Central memory CD8-positive, alpha-beta T cell (primary cell): ENCODE measurements around the gene ZNF836.

Source experiments
- ATAC-seq: fragments of 150-1000 bp; cut with Tn5 transposase; replicated peaks from 2 replicates; pipeline ENCODE4 v1.10.0; 2022; ENCODE audit warnings: mild to moderate bottlenecking, moderate FRiP score, moderate number of reproducible peaks; ENCODE audit not compliant: poor library complexity, severe bottlenecking; ENCODE audit errors: extremely low read depth
- DNase-seq, 2 donors: peaks; one replicate each; pipeline ENCODE4 v3.0.0; 2021; ENCODE audit warnings: low spot score in 2 of 2
- H3K27ac Mint-ChIP-seq: one replicate; pipeline ENCODE4 v1.8.0; 2022; ENCODE audit warnings: low read depth, mild to moderate bottlenecking, moderate library complexity, mixed read lengths
- H3K27me3 Mint-ChIP-seq: one replicate; pipeline ENCODE4 v1.8.0; 2022; ENCODE audit warnings: mixed read lengths
- H3K36me3 Mint-ChIP-seq: one replicate; pipeline ENCODE4 v1.8.0; 2022; ENCODE audit warnings: mild to moderate bottlenecking, moderate library complexity, mixed read lengths; ENCODE audit not compliant: insufficient read depth
- H3K4me1 Mint-ChIP-seq: one replicate; pipeline ENCODE4 v1.8.0; 2022; ENCODE audit warnings: mixed read lengths
- H3K4me3 Mint-ChIP-seq: one replicate; pipeline ENCODE4 v1.8.0; 2022; ENCODE audit warnings: mild to moderate bottlenecking, moderate library complexity, mixed read lengths
- H3K9me3 Mint-ChIP-seq: one replicate; pipeline ENCODE4 v1.8.0; 2022; ENCODE audit warnings: mixed read lengths

ZNF836 gene

GRCh38 chr19:52170863-52171320, 529 bp downstream of the ZNF836 start:
- H3K27ac Mint-ChIP-seq = peak overlapping the region; percentile 85
- H3K36me3 Mint-ChIP-seq = peaks cover 28% of the 10 kb centered on the region
- peaks cover 24% of the 10 kb centered on the region for H3K4me1 Mint-ChIP-seq
- DNase-seq = no peak
- H3K27me3 Mint-ChIP-seq = no peaks in the 10 kb centered on the region
- no peaks in the 10 kb centered on the region for H3K9me3 Mint-ChIP-seq
- peak; percentile 27 for ATAC-seq
- peak overlapping the region; percentile 98 for H3K4me3 Mint-ChIP-seq

- no peaks in the 10 kb centered on the region for H3K27me3 Mint-ChIP-seq
- H3K4me3 Mint-ChIP-seq = peak overlapping the region; percentile 98
- H3K4me1 Mint-ChIP-seq = peaks cover 24% of the 10 kb centered on the region
- H3K9me3 Mint-ChIP-seq = no peaks in the 10 kb centered on the region
- DNase-seq = no peak
- no peak for ATAC-seq
- H3K36me3 Mint-ChIP-seq = peaks cover 32% of the 10 kb centered on the region
- H3K27ac Mint-ChIP-seq = peak overlapping the region; percentile 85
These were observed 1.1 kb downstream of the ZNF836 start for GRCh38 chr19:52170304-52170703.

GRCh38 chr19:52155596-52156359, 15.6 kb downstream of the ZNF836 start:
- no peak overlapping the region for H3K4me3 Mint-ChIP-seq
- peaks cover 27% of the 10 kb centered on the region for H3K36me3 Mint-ChIP-seq
- H3K27ac Mint-ChIP-seq = no peak overlapping the region
- DNase-seq (no peak), ATAC-seq (no peak)
- no peaks in the 10 kb centered on the region for H3K27me3 Mint-ChIP-seq
- no peaks in the 10 kb centered on the region for H3K4me1 Mint-ChIP-seq
- peaks cover 40% of the 10 kb centered on the region for H3K9me3 Mint-ChIP-seq

GRCh38 chr19:52148256-52148655, 23.2 kb downstream of the ZNF836 start:
- H3K4me1 Mint-ChIP-seq = no peaks in the 10 kb centered on the region
- DNase-seq = no peak
- H3K36me3 Mint-ChIP-seq = no peaks in the 10 kb centered on the region
- H3K4me3 Mint-ChIP-seq = no peak overlapping the region
- no peak overlapping the region for H3K27ac Mint-ChIP-seq
- no peaks in the 10 kb centered on the region for H3K27me3 Mint-ChIP-seq
- peaks cover 6% of the 10 kb centered on the region for H3K9me3 Mint-ChIP-seq
- ATAC-seq = no peak

- Mint-ChIP-seq H3K9me3 (no peaks in the 10 kb centered on the region), H3K4me1 (peaks cover 25% of the 10 kb centered on the region), H3K36me3 (peaks cover 9% of the 10 kb centered on the region), H3K4me3 (no peak overlapping the region), H3K27me3 (no peaks in the 10 kb centered on the region), H3K27ac (no peak overlapping the region)
- DNase-seq (no peak), ATAC-seq (no peak)
These were observed 29.3 kb downstream of the ZNF836 start for GRCh38 chr19:52142001-52142595.

- ATAC-seq (no peak), DNase-seq (no peak)
- Mint-ChIP-seq H3K4me3 (no peak overlapping the region), H3K27ac (no peak overlapping the region), H3K36me3 (peaks cover 10% of the 10 kb centered on the region), H3K4me1 (peaks cover 25% of the 10 kb centered on the region), H3K27me3 (no peaks in the 10 kb centered on the region), H3K9me3 (no peaks in the 10 kb centered on the region)
These were observed 30.2 kb downstream of the ZNF836 start for GRCh38 chr19:52141203-52141602.

- peaks cover 10% of the 10 kb centered on the region for H3K36me3 Mint-ChIP-seq
- ATAC-seq (peak; percentile 91), DNase-seq (no peak)
- peak overlapping the region; percentile 88 for H3K4me3 Mint-ChIP-seq
- H3K9me3 Mint-ChIP-seq = no peaks in the 10 kb centered on the region
- H3K27me3 Mint-ChIP-seq = no peaks in the 10 kb centered on the region
- peak overlapping the region; percentile 99 for H3K27ac Mint-ChIP-seq
- H3K4me1 Mint-ChIP-seq = peaks cover 29% of the 10 kb centered on the region
These were observed 31.2 kb downstream of the ZNF836 start for GRCh38 chr19:52140032-52140710.

- H3K4me3 Mint-ChIP-seq = peak within 1 kb of the TSS; percentile 88
- H3K27me3 Mint-ChIP-seq = no peaks in the 10 kb centered on the region
- DNase-seq (peak; percentile 96), ATAC-seq (peak; percentile 83)
- H3K4me1 Mint-ChIP-seq = peaks cover 32% of the 10 kb centered on the region
- H3K27ac Mint-ChIP-seq = peak within 1 kb of the TSS; percentile 99
- peaks cover 10% of the 10 kb centered on the region for H3K36me3 Mint-ChIP-seq
- H3K9me3 Mint-ChIP-seq = no peaks in the 10 kb centered on the region
These were observed 32.0 kb downstream of the ZNF836 start, which contains the start of gene ZNF616 for GRCh38 chr19:52139252-52140031. ZNF616 (minus strand) TSS chr19:52139938; CDS start chr19:52130512, 9,426 bp downstream.

GRCh38 chr19:52138983-52139251, 32.5 kb downstream of the ZNF836 start:
- peaks cover 10% of the 10 kb centered on the region for H3K36me3 Mint-ChIP-seq
- ATAC-seq (no peak), DNase-seq (no peak)
- peak overlapping the region; percentile 99 for H3K27ac Mint-ChIP-seq
- H3K4me3 Mint-ChIP-seq = peak overlapping the region; percentile 88
- H3K4me1 Mint-ChIP-seq = peaks cover 32% of the 10 kb centered on the region
- H3K27me3 Mint-ChIP-seq = no peaks in the 10 kb centered on the region
- H3K9me3 Mint-ChIP-seq = no peaks in the 10 kb centered on the region

GRCh38 chr19:52138278-52138982, 33.0 kb downstream of the ZNF836 start:
- DNase-seq (no peak), ATAC-seq (no peak)
- Mint-ChIP-seq H3K4me1 (peaks cover 32% of the 10 kb centered on the region), H3K27me3 (no peaks in the 10 kb centered on the region), H3K9me3 (no peaks in the 10 kb centered on the region), H3K4me3 (peak overlapping the region; percentile 88), H3K36me3 (peaks cover 10% of the 10 kb centered on the region), H3K27ac (peak overlapping the region; percentile 99)

- no peaks in the 10 kb centered on the region for H3K4me1 Mint-ChIP-seq
- DNase-seq = no peak
- H3K9me3 Mint-ChIP-seq = peaks cover 38% of the 10 kb centered on the region
- no peaks in the 10 kb centered on the region for H3K27me3 Mint-ChIP-seq
- ATAC-seq = no peak
- peaks cover 35% of the 10 kb centered on the region for H3K36me3 Mint-ChIP-seq
- H3K27ac Mint-ChIP-seq = no peak overlapping the region
- no peak overlapping the region for H3K4me3 Mint-ChIP-seq
These were observed 51.1 kb downstream of the ZNF836 start for GRCh38 chr19:52120286-52120685.

GRCh38 chr19:52115526-52116053, 55.8 kb downstream of the ZNF836 start:
- Mint-ChIP-seq H3K9me3 (peaks cover 43% of the 10 kb centered on the region), H3K36me3 (peaks cover 12% of the 10 kb centered on the region), H3K4me3 (no peak overlapping the region), H3K27me3 (no peaks in the 10 kb centered on the region), H3K27ac (no peak overlapping the region), H3K4me1 (no peaks in the 10 kb centered on the region)
- DNase-seq (no peak), ATAC-seq (no peak)
